Neutrophil (primary cell): Measurements from ENCODE around the gene PITRM1.

Source experiments
- H3K27ac ChIP-seq: fragments of 200-600 bp; sonication (generic); 2 replicates; pipeline ENCODE4 v1.5.1; 2016; ENCODE audit warnings: mild to moderate bottlenecking, moderate library complexity
- H3K27me3 ChIP-seq: fragments of 200-600 bp; sonication (generic); 2 replicates; pipeline ENCODE4 v1.6.0; 2016; ENCODE audit warnings: mild to moderate bottlenecking
- H3K36me3 ChIP-seq: fragments of 200-600 bp; sonication (generic); 2 replicates; pipeline ENCODE4 v1.5.1; 2017
- H3K4me1 ChIP-seq, 2 experiments: fragments of 200-600 bp in 1 of 2; sonication (generic) in 1 of 2; 1 replicate in 1 of 2; 2 replicates in 1 of 2; pipeline versions ENCODE4 v1.5.1 to v1.6.1; 2013 to 2016; ENCODE audit warnings: low read depth in 1 of 2, low read length in 1 of 2, mild to moderate bottlenecking in 1 of 2, moderate library complexity in 1 of 2; ENCODE audit not compliant: control insufficient read depth in 1 of 2, insufficient read depth in 1 of 2
- H3K4me3 ChIP-seq, 2 experiments: fragments of 200-600 bp in 1 of 2; sonication (generic) in 1 of 2; 1 replicate in 1 of 2; 2 replicates in 1 of 2; pipeline ENCODE4 v1.5.1; 2013 to 2016; ENCODE audit warnings: low read depth in 1 of 2, low read length in 1 of 2, mild to moderate bottlenecking in 1 of 2, moderate library complexity in 1 of 2
- H3K9me3 ChIP-seq: fragments of 200-600 bp; sonication (generic); 2 replicates; pipeline ENCODE4 v1.5.1; 2016
- CTCF ChIP-seq: fragments of 200-600 bp; sonication (generic); IDR thresholded peaks from 2 replicates; pipeline ENCODE4 v1.5.1; 2016; ENCODE audit warnings: antibody characterized with exemption

Gene PITRM1

DNA sequence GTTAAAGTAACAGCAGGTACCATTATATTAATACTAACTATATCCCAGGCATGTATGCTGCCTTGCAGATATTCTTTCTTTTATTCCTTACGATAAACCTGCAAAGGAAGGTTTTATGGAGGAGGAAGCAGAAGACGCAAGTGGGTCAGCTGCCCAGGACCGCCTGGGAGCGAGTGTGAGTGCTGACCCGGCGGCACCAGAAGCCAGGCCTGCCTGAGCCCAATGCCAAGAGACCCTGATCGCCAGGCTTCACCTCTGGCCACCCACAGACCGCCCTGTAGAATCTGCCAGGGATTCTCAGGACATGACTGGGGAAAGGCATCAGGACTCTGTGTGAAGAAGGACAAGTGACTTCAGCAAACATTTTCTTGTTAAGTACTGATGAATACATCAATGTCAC lies 26.3 kb downstream of the PITRM1 start:
- no peaks in the 10 kb centered on the region for H3K27me3 ChIP-seq
- H3K4me3 ChIP-seq, result no peak overlapping the region
- peaks cover 100% of the 10 kb centered on the region for H3K36me3 ChIP-seq

DNA sequence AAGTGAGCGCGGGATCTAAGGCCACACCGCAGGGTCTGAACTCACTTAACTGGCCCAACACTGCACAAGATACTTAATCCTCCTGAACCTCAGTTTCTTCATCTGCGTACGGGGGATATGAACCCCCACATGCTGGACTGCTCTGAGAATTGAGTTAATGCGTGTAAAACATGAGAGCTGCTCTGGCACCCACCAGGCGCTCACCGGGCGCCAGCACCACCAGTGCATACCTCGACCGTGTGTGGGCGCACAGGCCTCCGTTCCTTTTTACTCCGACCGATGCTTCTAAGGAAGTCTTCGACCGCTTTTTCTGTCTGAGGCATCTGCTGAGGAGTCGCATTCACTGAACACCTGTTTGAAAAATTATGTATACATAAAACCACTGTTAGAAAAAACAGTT lies 27.2 kb downstream of the PITRM1 start:
- H3K9me3 ChIP-seq, result no peaks in the 10 kb centered on the region
- H3K27ac ChIP-seq, result no peak overlapping the region
- H3K36me3 ChIP-seq, result peaks cover 100% of the 10 kb centered on the region

More for the DNA sequence above, 26.3 kb downstream of the PITRM1 start:
- Histone ChIP-seq H3K27ac (no peak overlapping the region), H3K9me3 (no peaks in the 10 kb centered on the region), H3K4me1 (no peaks in the 10 kb centered on the region)
- no peak for TF ChIP-seq CTCF

DNA sequence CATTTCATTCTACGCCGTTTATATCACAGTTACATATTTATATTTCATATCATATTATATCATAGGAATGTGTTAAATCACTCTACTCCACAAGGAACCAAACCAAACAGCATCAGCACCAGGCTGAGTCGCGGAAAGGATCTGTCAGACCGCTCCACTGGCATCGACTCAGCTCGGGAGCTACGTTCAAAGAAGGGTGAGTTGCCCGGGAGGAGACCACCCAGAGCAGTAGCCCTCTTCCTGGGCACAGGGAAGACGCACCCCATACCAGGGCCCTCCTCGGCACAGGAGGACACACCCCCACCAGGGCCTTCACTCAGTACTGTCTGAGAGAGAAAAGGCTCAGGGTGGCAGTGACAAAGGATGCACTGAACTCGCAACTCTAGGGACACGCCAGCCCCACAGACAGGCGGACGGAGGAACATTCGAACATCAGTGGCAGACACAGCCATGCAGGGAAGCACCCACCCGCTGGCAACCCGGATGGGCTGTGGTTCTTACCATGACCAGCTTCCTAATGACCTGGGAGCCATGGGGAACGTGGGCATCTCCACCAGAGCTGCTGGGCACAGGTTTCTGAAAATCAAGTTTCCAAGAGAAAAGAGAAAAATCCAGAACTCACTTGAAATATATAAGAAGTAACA lies 28.7 kb downstream of the PITRM1 start:
- no peaks in the 10 kb centered on the region for H3K9me3 ChIP-seq
- peaks cover 100% of the 10 kb centered on the region for H3K36me3 ChIP-seq
- H3K27me3 ChIP-seq, result no peaks in the 10 kb centered on the region
- no peak for TF ChIP-seq CTCF
- no peak overlapping the region for H3K27ac ChIP-seq
- H3K4me1 ChIP-seq, result no peaks in the 10 kb centered on the region
- H3K4me3 ChIP-seq, result no peak overlapping the region

More for the DNA sequence above, 27.2 kb downstream of the PITRM1 start:
- H3K4me3 ChIP-seq, result no peak overlapping the region
- no peaks in the 10 kb centered on the region for H3K27me3 ChIP-seq
- no peaks in the 10 kb centered on the region for H3K4me1 ChIP-seq
- no peak for TF ChIP-seq CTCF

DNA sequence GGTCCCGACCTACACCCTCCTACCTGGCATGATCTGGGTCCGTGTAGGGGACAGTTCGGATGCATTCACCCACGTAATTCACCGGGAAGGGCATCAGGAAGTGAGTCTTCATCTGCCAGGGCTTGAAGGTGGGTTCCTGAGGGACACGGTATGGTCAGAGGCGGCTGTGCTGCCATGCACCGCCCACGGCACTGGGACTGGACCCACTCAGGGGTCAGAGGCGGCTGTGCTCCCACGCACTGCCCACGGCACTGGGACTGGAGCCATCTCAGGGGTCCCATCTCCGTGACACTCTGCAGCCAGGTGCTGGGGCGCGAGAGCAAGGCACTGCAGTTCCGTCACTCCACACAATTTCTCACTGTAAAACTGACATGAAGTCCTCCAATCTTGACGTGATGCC lies 29.2 kb downstream of the PITRM1 start:
- no peak overlapping the region for H3K4me3 ChIP-seq
- H3K36me3 ChIP-seq, result peaks cover 100% of the 10 kb centered on the region

DNA sequence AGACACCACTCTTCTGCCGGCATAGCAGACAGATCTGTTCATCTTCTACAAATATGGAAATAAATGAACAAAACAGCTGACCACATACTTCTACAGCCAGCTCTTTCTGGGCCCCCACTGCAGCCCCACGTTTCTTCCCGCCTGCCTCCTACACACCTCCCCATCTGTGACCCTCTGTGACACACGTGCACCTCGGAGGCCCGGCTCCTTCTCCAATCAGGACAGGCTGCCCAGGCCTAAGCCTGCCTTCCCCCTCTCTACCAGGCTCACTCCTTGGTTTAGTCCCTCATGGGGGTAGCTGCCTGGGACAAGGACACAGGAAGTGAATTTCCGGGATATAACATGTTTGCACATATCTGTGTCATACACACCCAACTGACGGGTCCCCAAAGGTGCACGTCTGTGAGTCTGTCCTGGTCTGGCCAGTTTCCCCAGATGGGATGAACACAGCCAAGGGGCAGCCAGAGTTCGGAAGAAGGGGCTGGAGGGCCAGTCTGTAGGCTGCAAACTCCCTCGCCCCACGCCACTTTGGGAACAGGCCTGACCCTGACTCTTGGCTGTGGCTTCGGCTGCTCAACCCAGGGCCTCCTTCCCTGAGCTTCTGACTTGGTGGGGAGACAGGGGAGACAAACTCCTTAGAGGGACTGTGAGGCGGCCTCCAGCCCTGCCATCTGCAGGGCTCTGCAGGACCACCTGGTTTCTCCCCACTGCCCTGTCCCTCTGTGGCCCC lies 30.3 kb downstream of the PITRM1 start:
- no peaks in the 10 kb centered on the region for H3K27me3 ChIP-seq
- H3K4me1 ChIP-seq, result no peaks in the 10 kb centered on the region
- no peak overlapping the region for H3K27ac ChIP-seq
- peaks cover 100% of the 10 kb centered on the region for H3K36me3 ChIP-seq
- no peak for TF ChIP-seq CTCF
- H3K4me3 ChIP-seq, result no peak overlapping the region
- no peaks in the 10 kb centered on the region for H3K9me3 ChIP-seq

More for the DNA sequence above, 29.2 kb downstream of the PITRM1 start:
- H3K27me3 ChIP-seq, result no peaks in the 10 kb centered on the region
- TF ChIP-seq CTCF, result no peak
- H3K9me3 ChIP-seq, result no peaks in the 10 kb centered on the region
- H3K4me1 ChIP-seq, result no peaks in the 10 kb centered on the region
- no peak overlapping the region for H3K27ac ChIP-seq
